ENCODE data around the gene TCTN1. TPM values are rescaled to one million over a fixed set of nuclear protein-coding genes. Genes with fewer than 3 reads are reported as not detected.
A peak's percentile ranks its signal among the peaks of the same experiment; 100 is the strongest.

The TCTN1 gene
- total RNA-seq, 1 donor from 2014 or later: 84.0 TPM

- H3K27ac Mint-ChIP-seq: peak overlapping the region; percentile 73
- TF ChIP-seq CTCF (IDR thresholded peaks at IDR 0.05; ENCODE audit: unreplicated experiment): no peak
Observed at GRCh38 chr12:110677982-110678381, 64.1 kb downstream of the TCTN1 start.

GRCh38 chr12:110679201-110679600 is 65.3 kb downstream of the TCTN1 start:
- no peak for TF ChIP-seq CTCF (IDR thresholded peaks at IDR 0.05; ENCODE audit: unreplicated experiment)
- no peaks in the 10 kb centered on the region for H3K27me3 Mint-ChIP-seq
- H3K36me3 Mint-ChIP-seq (ENCODE audit: insufficient read depth): peaks cover 1% of the 10 kb centered on the region
- no peak for DNase-seq (ENCODE audit: low spot score, unreplicated experiment)
- peaks cover 3% of the 10 kb centered on the region for H3K9me3 Mint-ChIP-seq (ENCODE audit: low read depth)
- no peak overlapping the region for H3K4me3 Mint-ChIP-seq (ENCODE audit: low read depth)
- H3K4me1 Mint-ChIP-seq (ENCODE audit: low read depth): no peaks in the 10 kb centered on the region
- no peak overlapping the region for H3K27ac Mint-ChIP-seq

More at GRCh38 chr12:110677982-110678381, 64.1 kb downstream of the TCTN1 start:
- H3K4me3 Mint-ChIP-seq (ENCODE audit: low read depth): no peak overlapping the region
- H3K27me3 Mint-ChIP-seq: no peaks in the 10 kb centered on the region
- peaks cover 3% of the 10 kb centered on the region for H3K9me3 Mint-ChIP-seq (ENCODE audit: low read depth)
- DNase-seq (ENCODE audit: low spot score, unreplicated experiment): no peak
- peaks cover 1% of the 10 kb centered on the region for H3K36me3 Mint-ChIP-seq (ENCODE audit: insufficient read depth)
- H3K4me1 Mint-ChIP-seq (ENCODE audit: low read depth): no peaks in the 10 kb centered on the region

GRCh38 chr12:110680032-110680431 is 66.1 kb downstream of the TCTN1 start:
- Mint-ChIP-seq H3K9me3 (ENCODE audit: low read depth) (no peaks in the 10 kb centered on the region), H3K4me1 (ENCODE audit: low read depth) (no peaks in the 10 kb centered on the region), H3K36me3 (ENCODE audit: insufficient read depth) (no peaks in the 10 kb centered on the region), H3K27me3 (no peaks in the 10 kb centered on the region), H3K27ac (no peak overlapping the region), H3K4me3 (ENCODE audit: low read depth) (no peak overlapping the region)
- DNase-seq (ENCODE audit: low spot score, unreplicated experiment): no peak
- TF ChIP-seq CTCF (IDR thresholded peaks at IDR 0.05; ENCODE audit: unreplicated experiment): no peak

- Mint-ChIP-seq H3K4me3 (ENCODE audit: low read depth) (no peak overlapping the region), H3K4me1 (ENCODE audit: low read depth) (no peaks in the 10 kb centered on the region), H3K36me3 (ENCODE audit: insufficient read depth) (no peaks in the 10 kb centered on the region), H3K27ac (no peak overlapping the region), H3K9me3 (ENCODE audit: low read depth) (no peaks in the 10 kb centered on the region), H3K27me3 (peaks cover 23% of the 10 kb centered on the region)
- no peak for TF ChIP-seq CTCF (IDR thresholded peaks at IDR 0.05; ENCODE audit: unreplicated experiment)
- no peak for DNase-seq (ENCODE audit: low spot score, unreplicated experiment)
Observed at GRCh38 chr12:110683888-110684287, 70.0 kb downstream of the TCTN1 start.

GRCh38 chr12:110684312-110684836 is 70.4 kb downstream of the TCTN1 start:
- Mint-ChIP-seq H3K9me3 (ENCODE audit: low read depth) (no peaks in the 10 kb centered on the region), H3K4me1 (ENCODE audit: low read depth) (peaks cover under 1% of the 10 kb centered on the region), H3K4me3 (ENCODE audit: low read depth) (no peak overlapping the region), H3K27me3 (peaks cover 23% of the 10 kb centered on the region), H3K27ac (no peak overlapping the region), H3K36me3 (ENCODE audit: insufficient read depth) (no peaks in the 10 kb centered on the region)
- no peak for TF ChIP-seq CTCF (IDR thresholded peaks at IDR 0.05; ENCODE audit: unreplicated experiment)
- DNase-seq (ENCODE audit: low spot score, unreplicated experiment): no peak
